GM12874 (cell line): ENCODE data around the gene IPMK.

Experiments
- CTCF ChIP-seq: IDR thresholded peaks from 2 replicates; pipeline ENCODE4 v1.5.1; 2011; ENCODE audit warnings: low read depth, mild to moderate bottlenecking, control low read depth, low read length, moderate library complexity; ENCODE audit not compliant: insufficient read depth

The IPMK gene

GRCh38 chr10:58278962-58279307 is 11.2 kb upstream of the IPMK start:
- no peak for TF ChIP-seq CTCF

GRCh38 chr10:58278274-58278961 is 10.7 kb upstream of the IPMK start:
- TF ChIP-seq CTCF, result no peak

DNA sequence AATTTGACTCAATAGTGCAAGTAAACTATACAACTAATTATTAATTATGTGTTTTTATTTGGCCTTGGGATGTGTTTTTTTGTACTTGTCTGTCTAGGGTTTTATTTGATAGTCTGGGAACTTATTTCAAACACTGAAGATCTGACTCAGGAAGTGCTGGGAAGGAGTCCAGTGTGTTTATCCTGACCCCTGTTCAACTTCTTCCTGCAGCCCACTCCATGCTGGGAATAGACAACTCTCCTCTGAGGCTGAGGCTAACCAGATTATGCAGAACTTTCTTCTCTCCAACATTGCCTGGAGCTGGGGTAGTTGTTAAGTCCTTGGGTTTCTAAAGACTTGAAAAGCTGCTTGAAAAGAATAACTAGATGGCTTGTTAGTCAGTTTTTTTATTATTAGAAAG is 8.2 kb upstream of the IPMK start:
- TF ChIP-seq CTCF, result no peak

GRCh38 chr10:58275261-58275660 is 7.6 kb upstream of the IPMK start:
- TF ChIP-seq CTCF, result no peak

DNA sequence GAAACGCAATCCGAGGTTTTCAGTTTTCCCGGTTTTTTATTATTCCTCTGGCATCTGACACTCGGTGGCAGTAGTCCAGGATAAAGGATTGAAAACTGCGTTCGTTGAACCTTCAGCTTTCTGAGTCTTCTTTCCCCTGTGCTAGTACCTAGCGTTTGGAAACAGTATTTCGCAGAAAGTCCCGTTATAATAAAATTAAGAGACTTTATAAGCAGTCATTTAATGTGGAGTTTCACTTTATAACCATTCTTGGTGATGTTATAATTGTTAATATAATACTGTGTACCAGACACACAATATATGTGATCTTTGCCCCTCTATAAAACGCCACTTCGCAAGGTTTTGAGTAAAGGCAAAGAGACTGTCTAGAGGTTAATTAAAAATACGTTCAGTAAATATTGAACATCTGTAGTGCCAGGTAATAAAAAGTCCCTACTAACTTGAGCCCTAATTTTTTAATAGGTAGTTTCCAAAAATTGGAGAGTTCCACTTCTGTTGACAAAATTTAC is 2.1 kb upstream of the IPMK start:
- TF ChIP-seq CTCF, result no peak

- TF ChIP-seq CTCF, result no peak
Measured at GRCh38 chr10:58268946-58269781, 1.5 kb upstream of the IPMK start, which contains the start of gene CISD1. TSS of gene CISD1 (plus strand) at chr10:58269162. CDS start at chr10:58269274, 112 bp downstream.

DNA sequence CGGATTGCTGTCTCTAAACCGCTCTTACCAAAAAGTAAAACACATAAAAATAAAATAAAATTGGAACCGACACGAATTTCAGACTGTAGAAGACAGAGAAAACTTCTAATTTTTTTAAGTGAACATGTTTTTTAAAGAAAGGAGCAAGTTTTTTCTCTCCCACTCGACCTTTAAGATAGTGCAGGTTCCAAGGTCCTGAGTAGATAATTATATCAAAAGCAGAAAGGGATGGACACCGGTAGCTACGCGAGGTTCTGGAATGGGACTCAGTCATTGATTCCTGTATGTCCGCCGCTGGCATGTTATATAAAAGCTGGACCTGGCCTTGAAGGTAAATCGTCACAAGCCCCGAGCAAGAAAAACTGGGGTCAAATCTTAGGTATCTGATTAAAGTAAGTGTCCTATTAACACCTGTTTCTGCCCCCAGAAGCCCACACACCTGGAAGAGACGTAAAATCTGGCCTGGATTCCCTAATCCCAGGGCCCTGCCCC is 806 bp upstream of the IPMK start:
- TF ChIP-seq CTCF, result no peak
